GOT3 (cell line): ENCODE measurements around the gene CDS2.

Experiments
- DNase-seq: peaks from one replicate; lab custom pipeline; 2025; ENCODE audit warnings: mixed read lengths; lab: John Stamatoyannopoulos, UW

Gene CDS2

GRCh38 chr20:5212907-5213487 is 86.2 kb downstream of the CDS2 start:
- no peak for DNase-seq

GRCh38 chr20:5214826-5215225 is 88.0 kb downstream of the CDS2 start:
- DNase-seq: no peak

GRCh38 chr20:5215672-5216304 is 89.0 kb downstream of the CDS2 start:
- DNase-seq: no peak

GRCh38 chr20:5216663-5217062 is 89.9 kb downstream of the CDS2 start:
- DNase-seq: no peak

- DNase-seq: no peak
Measured at GRCh38 chr20:5217616-5218015, 90.8 kb downstream of the CDS2 start.

GRCh38 chr20:5220321-5221060 is 93.7 kb downstream of the CDS2 start:
- DNase-seq: no peak

GRCh38 chr20:5221061-5221430 is 94.2 kb downstream of the CDS2 start:
- no peak for DNase-seq

- DNase-seq: no peak
Measured at GRCh38 chr20:5222919-5223634, 96.3 kb downstream of the CDS2 start.

GRCh38 chr20:5230544-5230943 is 103.7 kb downstream of the CDS2 start:
- no peak for DNase-seq

- DNase-seq: no peak
Measured at GRCh38 chr20:5234158-5234557, 107.3 kb downstream of the CDS2 start.

GRCh38 chr20:5234978-5235377 is 108.2 kb downstream of the CDS2 start:
- no peak for DNase-seq
